HG02588 (cell line): ENCODE measurements around the gene KCNK7.

ENCODE experiments used
- ATAC-seq: cut with Tn5 transposase; IDR thresholded peaks from one replicate; pipeline ENCODE4 v1.9.1; 2021; ENCODE audit warnings: mild to moderate bottlenecking, moderate library complexity; ENCODE audit not compliant: unreplicated experiment

Gene KCNK7

DNA sequence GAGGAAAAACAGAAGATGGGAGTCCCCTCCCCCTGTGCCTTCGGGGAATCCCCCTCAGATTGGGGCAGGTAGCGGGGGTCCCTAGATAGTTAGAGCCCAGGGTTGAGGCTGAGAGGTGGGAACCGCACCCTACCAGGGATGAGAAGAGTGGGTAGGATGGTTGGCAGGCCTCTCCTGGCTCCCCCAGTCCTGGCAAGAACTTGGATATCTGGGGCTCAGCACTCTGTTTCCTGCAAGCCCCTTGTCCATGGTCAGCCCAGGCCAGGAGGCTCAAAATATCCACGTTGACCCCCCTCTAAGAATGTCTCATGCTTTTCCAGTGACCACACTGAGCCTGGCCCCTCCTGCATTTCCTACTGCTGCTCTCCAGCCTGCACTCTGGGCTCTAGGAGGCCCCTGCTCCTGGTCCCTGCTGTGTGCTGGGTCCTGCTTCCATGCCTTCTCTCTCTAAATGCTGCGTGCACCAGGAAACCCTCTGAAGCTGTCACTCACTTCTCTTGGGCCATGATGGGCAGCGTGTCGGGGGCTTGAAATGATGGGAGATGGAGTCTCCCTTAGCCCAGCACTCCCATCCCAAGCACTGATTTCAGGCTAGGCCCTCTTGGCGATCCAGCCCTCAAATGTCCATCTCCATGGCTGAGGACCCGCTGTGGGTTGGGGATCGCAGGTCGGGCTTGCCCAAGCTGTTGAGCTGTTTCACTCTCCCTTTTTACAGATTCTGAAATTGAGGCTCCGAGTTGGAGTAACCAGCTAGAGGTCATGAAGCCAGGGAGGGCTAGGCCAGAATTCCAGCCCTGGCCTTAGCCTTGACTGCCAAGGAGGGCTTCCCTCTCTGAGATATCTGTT, 16.4 kb upstream of the KCNK7 start:
- ATAC-seq: no peak

DNA sequence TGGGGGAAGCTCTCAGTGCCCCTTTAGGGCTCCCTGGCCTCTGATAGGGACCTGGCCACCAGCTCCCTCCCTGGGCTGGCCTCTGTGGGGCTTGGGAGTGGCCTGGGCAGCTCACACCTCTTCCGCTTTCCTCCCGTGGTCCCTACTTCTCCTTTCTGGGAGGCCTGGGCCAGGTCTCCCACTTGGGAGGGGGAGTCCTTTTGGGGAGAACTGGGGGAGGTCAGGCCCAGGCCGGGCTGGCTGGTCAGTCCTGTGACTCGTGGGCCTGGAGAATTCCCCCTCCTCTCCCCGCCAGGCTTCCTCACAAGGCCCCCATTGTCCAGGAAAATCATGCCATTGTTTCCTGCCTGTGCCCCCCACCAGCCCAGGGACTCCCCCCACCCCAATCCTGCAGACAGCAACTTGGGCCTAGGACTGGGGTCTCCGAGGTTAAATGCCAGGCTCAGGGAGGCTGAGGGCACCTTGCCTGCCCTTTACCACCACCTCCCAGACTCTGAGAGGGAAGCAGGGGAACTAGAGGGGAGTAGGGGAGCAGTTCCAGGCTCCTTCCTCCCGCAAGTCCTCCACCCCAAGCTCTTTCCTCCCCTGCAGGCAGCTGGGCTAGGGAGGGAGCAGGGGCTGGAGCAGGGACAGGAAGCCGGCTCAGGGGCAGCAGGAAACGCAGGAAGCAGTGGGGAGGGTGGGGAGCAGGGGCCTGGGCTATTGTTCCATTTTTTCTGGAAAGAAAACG, 15.6 kb upstream of the KCNK7 start:
- ATAC-seq: no peak

DNA sequence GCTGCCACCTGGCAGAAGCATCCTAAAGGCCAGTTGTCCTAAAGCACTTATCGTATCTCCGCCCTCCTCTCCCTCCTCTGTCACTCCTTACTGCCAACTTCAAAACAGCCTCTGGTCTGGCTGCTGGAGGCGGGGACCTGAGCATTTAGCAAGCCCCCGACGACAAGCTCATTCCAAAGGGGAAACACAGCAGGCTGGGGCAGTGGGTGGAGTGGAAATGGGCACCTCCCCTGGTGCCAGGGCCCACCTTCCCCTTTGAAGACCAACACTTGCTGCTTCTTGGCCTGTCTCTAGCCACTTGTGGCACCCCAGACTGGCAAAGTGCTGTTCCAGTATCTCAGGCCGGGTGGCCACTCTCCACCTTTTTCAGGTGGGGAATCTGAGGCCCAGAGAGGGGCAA, 14.8 kb upstream of the KCNK7 start:
- no peak for ATAC-seq

DNA sequence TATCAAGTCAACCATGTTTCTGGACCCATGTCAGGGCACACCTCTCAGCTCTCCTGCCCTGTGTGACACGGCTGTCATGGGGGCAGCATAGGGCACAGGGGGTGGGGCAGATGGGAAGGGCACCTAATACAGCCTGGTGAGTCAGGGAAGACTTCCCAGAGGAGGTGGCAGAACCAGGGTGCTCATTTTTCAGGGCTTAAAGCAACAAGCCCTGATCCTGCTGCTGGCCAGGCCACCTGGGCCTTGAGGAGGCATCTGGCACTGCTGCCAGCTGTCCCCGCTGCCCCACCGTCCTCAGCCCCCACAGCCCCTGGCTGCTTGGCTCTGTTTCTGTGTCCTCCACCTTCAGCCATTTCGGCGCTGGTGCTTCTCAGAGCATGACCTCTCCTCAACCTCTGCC, 14.1 kb upstream of the KCNK7 start:
- no peak for ATAC-seq

DNA sequence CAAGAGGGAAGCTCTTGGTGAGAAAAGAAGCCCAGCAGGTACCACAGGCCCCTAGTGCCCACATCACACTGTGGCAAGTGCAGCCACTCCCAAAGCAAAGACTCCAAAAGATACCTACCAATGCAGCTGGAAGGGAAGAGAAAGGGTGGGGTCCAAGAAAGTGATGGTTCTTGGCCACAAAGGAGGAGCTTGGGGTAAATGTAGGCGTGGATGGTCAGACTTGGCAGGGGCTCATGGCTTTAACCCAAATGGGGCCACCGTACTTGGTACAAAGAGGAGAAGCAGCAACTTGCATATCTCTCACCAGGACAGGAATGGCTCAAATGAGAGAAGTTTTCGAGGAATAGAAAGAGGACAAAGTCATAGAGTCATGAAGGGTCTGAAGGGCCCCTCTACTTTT, 13.6 kb upstream of the KCNK7 start:
- no peak for ATAC-seq

DNA sequence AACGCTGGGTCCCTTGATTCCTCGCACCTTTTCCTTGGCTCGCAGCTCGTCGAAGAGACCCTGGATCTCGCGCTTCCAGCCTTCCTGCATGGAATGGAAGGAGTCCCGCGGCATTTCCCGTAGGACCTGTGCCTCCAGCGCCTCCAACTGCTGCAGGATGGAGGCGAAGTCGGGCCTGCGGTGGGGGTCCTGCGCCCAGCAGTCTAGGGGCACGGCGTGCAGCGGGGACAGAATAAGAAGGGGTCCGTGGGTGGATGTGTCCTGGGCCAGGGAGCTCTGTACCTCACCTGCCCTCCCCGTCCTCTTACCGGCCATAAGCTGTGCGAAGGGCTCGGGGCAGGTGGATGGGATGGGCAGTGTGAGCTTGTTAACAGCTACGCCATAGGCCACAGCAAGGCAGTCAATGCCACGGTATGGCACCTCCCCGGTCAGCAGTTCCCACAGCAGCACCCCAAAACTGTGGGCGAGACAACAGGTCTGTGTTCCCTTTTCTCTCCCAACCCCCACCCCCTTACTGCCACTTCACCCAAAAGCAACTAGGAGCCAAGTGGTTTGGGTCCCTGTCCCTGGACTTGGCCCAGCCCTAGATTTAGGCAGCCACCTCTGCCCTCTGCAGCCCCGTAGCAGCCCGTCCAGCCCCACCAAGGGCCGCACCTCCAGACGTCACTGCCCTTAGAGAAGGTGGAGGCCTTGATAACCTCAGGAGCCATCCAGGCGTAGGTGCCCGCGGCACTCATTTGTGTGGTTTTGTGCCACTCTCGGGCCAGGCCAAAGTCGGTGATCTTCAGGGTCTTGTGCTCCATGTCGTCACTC, 12.2 kb upstream of the KCNK7 start:
- no peak for ATAC-seq

DNA sequence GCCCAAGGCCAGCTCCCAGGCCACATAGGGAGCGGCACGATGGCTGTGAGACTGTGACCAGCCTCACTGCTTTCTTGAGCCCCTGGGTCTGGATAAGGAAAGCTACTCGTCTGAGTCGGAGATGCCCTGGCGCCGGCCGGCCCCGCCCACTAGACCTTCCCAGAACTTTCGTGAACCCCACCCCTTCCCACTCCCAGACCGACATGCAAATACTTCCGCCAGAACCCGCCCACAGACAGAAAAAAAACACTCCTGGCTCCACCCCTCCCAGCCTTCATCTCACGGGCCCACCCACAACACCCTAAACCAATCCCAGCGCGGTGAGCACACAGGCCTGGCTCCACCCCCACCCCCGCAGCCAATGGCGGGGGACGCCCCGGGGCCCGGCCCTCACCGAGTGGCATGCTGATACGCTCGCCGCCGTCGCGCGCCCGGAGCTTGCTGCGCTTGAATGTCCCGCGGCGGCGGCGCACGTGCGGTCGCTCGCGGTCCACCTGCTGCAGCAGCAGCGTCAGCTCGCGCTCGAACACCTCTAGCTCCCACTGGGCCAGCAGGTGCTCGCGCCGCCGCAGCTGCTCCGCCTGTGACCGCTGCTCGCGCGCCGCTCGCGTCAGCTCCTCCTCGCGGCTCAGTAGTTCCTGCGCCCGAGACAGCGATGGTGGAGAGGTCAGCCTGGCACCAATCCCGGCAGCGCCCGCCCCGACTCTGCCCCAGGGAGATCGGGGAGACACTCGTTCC, 11.4 kb upstream of the KCNK7 start:
- ATAC-seq: no peak

DNA sequence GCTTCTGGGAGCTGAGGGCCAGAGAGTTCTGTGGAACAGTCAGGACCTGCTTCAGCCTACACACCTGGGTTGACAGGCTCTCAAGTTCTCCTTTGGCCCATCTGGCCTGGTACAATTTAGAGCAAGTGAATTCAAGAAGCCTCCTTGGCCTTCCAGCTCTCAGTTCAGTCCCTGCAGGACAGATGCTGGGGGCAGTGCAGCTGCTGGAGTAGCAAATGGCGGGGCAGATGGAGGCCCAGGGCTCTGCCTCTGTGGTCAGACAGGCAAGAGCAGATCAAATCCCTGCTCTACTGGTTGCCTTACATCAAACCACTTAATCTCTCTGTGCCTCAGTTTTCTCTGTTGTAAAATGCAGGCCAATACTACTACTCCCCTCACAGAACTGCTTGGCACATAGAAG, 8.7 kb upstream of the KCNK7 start:
- no peak for ATAC-seq

DNA sequence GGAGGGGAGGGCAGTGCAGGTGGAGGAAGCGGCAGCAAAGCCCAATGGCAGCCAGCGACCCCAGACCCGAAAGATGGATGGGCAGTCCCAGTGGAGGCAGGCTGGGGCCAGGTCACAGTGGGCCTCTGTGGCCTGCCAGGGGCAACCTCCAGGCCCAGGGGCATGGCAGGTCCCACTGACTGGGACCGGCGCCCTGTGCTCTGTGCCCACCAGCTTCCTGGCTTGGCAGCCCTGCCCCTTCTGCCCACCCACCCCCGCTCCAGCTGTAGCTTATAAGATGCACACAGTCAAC, 4.3 kb upstream of the KCNK7 start:
- ATAC-seq: no peak

DNA sequence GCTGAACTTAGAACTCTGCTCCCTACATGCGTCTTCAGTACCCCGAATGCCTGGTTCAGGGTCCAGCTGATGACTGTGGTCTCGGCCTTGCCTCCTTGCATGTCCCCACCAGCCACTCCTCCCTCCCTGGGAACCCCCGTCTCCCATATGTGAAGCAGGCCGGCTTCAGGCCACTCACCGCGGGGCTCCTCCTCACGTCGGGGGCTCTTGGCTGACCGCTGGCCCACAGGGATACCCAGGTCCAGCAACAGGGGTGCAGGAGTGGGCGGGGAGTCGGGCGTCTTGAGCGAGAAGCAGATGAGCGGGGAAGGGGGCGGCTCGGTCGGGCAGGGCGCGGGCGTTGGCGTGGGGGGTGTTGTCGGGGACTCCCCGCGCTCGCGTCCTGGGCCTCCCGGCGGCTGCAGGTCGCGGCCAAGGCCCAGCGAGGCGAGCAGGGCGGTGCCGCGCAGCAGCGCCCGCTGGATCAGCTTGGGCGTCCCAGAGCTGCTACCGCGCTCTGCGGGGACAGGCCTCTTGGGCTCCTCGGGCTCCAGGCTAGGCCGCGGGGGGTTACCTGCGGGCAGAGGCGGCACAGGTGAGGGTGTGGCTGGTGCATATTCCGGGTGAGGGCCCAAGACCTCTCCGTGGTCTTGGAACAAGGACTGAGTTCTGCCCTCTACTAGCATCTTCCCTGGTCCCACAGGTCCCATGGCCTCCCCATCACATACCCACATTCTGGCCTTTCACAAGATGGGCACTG, 3.8 kb upstream of the KCNK7 start:
- no peak for ATAC-seq

DNA sequence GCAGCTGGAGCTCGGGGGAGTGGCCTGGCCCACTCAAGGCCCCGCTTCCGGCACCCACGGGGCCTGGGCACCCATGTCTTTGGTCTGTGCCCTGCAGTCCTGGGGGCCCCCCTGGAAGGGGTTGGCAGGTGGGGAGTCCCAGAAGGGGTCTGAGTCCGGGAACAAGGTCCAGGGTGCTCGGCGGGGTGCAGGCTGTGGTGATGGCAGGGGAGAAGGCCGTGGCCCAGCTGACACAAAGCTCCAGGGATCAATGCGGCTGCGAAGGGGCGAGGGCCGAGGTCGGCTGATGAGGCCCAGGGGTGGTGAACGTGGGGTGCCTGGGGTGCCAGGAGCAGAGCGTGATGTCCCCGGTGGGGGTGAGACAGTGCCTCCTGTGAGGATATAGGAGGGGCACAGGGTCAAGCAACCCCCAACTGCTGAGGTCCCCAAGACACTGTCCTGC, 2.7 kb upstream of the KCNK7 start:
- ATAC-seq: no peak

DNA sequence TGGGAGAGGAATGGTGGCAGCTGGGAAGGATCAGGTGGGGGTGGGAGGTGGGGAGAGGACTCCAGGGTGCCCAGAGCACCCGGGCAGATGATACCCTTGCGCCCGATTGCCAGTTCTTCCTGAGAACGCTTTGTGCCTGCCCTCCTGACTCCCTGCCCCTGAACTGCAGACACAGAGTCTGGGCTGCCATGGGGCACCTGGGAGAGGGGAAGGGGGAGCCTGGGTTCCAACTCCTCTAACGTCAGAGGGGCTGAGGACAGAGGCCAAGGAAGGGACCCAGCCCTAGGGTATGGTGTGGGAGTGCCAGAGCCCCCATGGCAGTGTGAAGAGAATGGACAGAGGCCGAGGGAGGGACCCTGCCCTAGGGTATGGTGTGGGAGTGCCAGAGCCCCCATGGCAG, 920 bp upstream of the KCNK7 start:
- ATAC-seq: no peak

DNA sequence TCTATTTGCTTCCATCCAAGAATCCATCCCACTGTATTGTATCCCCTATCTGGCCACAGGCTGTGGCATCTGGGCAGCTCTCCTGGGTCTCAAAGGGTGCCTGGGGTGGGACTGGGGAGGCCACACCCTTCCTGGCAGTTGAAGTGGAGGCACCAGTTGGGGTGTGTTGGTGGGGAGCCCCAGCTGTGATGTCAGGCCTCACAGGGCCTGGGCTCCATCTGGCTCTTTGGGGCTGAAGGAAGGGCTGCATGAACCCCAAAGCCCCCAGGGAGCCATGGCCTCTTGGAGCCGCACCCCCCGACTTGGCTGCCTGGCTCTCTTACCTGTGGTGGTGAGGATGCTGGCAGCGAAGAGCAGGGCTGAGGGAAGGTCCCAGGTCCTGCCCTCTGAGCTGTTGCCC, 469 bp downstream of the KCNK7 start:
- no peak for ATAC-seq

DNA sequence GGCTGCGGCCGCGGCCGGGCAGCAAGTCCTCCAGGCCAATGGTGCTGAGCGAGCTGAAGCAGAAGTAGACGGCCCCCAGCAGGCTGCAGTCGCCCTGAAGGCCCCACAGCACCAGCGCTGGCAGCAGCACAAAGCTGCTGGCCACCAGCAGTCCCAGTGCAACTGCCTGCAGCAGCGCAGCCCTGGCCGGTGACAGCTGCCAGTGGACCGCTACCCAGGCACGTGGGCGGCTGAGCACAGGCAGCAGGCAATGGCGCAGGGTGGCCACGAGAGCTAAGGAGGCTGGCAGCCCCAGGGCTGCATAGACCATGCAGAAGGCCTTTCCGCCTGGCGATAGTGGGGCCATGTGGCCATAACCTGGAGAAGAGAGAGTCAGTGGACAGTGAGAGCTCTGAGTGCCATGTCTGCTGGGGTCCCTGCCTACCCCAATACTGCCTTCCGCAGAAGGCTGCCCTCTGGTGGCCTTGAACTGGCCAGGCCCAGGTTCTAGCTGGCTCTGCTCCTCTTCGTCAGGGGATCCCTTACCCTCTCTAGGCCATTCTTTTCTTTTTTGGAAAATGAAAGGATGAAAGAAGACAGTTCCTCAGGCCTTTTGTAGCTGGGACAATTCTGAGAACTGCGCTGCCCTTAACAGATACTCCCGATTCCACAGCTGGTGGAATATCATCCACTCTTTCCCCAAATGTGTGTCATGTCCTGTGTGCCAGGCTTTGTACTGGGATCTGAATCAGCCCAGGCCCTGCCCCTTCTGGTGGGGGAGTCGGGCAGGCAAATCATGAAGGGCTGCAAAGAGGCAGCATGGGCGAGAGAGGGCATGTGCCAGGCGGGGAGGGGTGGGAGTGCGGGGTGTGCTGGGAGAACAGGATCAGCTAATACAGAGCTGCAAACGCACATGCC, 1.8 kb downstream of the KCNK7 start:
- ATAC-seq: no peak

DNA sequence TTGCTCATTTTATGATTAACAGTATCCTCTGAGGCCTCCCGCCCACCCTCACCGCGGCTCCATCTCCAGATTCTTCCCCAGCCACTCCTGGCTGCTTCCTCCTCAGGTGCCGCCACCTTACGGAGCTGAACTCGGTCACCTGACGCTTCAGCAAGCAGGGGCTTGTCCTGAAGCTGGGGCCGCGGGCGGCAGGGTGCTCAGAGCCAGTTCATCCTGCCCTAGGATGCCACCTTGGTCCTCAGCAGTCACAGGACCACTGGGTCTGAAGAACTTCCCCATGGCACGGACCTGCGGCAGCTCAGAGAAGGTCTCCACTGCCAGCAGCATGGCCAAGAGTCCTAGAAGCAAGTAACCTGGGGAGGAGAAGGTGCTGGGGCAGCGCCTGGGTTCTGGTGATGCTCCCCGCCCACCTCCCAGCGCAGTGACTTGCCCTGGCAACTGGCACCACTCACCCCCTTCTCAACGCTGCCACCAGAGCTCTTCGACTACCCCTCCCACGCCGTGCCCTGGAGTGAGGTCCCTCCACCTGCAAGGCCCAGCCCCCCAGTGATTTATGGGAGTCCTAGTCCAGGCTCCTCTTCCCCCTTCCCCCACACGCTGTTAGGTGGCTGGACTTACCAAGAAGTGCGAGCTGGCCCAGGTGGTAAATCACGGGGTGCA, 2.6 kb downstream of the KCNK7 start:
- no peak for ATAC-seq

DNA sequence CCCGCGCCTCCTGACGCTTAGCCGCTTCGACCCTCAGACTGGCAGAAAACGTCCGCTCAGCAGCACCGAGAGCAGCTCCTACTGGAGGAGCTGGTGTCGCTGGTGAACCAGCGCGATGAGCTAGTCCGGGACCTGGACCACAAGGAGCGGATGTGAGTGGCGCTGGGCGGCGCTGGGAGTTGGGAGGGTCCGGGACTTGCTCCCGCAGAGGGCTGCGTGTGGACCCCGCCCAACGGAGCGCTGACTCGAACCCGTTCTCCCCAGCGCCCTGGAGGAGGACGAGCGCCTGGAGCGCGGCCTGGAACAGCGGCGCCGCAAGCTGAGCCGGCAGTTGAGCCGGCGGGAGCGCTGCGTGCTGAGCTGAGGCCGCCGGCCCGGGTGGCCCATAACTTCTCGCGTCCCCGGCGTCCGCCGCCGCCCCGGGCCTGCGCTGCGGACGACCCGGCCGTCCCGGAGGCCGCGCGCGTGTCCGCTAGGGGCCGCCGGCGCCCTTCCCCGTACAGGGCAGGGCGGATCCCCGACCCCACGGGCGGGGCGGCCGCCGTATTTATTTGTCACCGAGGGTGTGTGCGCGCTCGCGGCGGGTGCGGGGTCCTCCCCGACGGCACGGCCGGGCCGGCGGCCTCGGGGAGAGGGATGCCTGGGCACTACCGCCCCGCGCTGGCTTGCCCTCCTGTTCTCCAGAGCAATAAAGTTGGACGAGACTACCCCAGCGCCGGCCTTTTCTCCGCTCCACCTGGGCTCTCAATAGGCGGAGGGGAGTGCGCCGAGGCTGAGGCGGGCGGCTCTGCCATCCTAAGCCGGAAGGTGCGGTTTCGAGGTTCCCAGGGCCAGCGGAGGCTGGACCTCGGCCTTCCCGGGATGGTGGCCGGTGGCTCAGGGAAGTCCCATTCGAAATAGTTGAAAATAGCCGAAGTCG, 3.4 kb downstream of the KCNK7 start:
- ATAC-seq: no peak

DNA sequence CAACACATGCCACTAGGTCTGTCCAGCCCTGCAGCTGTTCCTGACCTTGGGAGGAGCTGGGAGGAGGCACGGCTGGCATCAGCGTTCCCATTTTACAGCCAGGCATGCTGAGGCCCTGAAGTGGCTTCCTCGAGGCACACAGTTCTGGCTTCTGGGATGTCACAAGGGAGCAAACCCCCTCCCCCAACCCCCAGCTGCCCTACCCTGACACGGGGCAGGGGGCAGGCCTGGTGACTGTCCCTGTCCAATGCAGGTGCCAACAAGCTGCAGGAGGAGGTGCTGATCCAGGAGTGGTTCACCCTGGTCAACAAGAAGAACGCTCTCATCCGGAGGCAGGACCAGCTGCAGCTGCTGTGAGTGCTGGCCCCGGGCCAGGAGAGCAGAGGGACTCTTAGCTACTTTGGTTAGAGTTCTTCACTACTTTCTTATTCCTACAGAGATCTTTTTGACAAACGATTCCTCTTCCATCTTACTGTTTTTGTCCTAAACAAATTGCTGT, 5.3 kb downstream of the KCNK7 start:
- no peak for ATAC-seq
